Colonic mucosa (tissue), 4 donors: ENCODE data around the gene GDF9. TPM values are rescaled to one million over a fixed set of nuclear protein-coding genes. Genes with fewer than 3 reads are reported as not detected.

Experiments used
- DNase-seq: peaks from one replicate; pipeline ENCODE4 v3.0.0-alpha.2; 2020
- H3K27ac ChIP-seq: fragments of 200-600 bp; one replicate; pipeline ENCODE4 v1.8.0; 2021
- H3K27me3 ChIP-seq: fragments of 200-600 bp; one replicate; pipeline ENCODE4 v1.8.0; 2021
- H3K36me3 ChIP-seq: fragments of 200-600 bp; one replicate; pipeline ENCODE4 v1.8.0; 2021
- H3K4me1 ChIP-seq: fragments of 200-600 bp; one replicate; pipeline ENCODE4 v1.8.0; 2021; ENCODE audit warnings: mild to moderate bottlenecking
- H3K4me3 ChIP-seq: fragments of 200-600 bp; one replicate; pipeline ENCODE4 v1.8.0; 2021
- H3K9ac ChIP-seq, 2 donors: one replicate each; pipeline ENCODE4 v1.7.0; 2013; ENCODE audit warnings: control low read depth in 2 of 2, low read depth in 2 of 2, low read length in 2 of 2
- H3K9me3 ChIP-seq: fragments of 200-600 bp; one replicate; pipeline ENCODE4 v1.8.0; 2021
- intact Hi-C: fragments of 100-400 bp; cut with DNase I; formaldehyde crosslinking; loops from one replicate; pipeline ENCODE4 v1.14.1; 2022
- total RNA-seq, 2 donors: library from RNA; stranded (reverse); fragmentation: NEBNext Ultra II Directional in 1 of 2; extraction: Animal tissue kit (Norgen Biotek cat#: 25700) in 1 of 2; gene quantifications; one replicate each; pipeline ENCODE4 v1.2.1, GENCODE V29; 2021
- TF ChIP-seq, protein P1 (sequence below): fragments of 200-600 bp; IDR thresholded peaks from one replicate; pipeline ENCODE4 v1.8.0; 2022; ENCODE audit warnings: antibody characterized with exemption, mild to moderate bottlenecking
- donor health status: healthy.
- donor health status: DM: no; HTN: no; CAD: no.
- donor health status: DM: no; HTN: no; CAD: no.

Gene GDF9
- total RNA-seq, 2 donors from 2014 or later: 0.64 to 0.69 TPM

DNA sequence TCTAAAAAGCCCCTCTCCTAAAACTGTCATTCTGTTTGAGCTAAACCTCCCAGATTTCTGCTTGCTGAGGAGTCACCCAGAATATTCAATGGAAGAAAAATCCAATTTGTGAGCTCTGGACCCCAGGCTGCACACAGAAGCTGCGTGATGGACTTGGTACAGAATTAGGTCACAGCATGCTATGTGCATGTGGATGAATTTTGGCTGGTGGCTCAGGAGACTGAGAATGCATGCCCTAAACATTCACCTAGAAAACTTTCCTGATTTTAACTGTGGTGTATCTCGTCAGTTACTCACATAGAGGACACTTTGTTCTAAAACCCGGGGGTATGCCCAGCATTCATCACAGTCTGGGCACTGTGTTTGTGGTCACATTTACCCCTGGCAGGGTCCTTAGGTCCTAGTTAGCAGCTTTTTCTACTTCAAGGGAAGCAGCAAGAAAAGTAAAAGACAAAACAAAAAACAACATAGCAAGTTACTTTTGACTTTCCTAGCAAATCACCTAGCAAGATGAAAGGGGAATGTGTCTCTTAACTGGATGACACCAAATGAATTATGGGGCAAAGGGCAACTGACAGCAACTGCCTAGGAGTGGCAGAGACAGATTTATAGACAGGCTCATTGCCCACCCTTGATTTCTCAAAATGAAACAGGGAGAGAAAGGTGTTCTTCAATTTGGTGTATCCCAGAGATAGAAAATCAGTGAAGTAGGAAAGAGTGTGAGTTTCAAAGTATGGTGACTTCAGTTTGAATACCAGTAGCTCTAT, 27.6 kb downstream of the GDF9 start:
- Histone ChIP-seq H3K9me3 (no peaks in the 10 kb centered on the region), H3K9ac (peak overlapping the region in 1 of 2 donors; percentile 48), H3K36me3 (no peaks in the 10 kb centered on the region), H3K4me1 (peaks cover 22% of the 10 kb centered on the region), H3K4me3 (no peak overlapping the region), H3K27me3 (no peaks in the 10 kb centered on the region), H3K27ac (peak overlapping the region; percentile 88)
- TF ChIP-seq, protein P1, sequence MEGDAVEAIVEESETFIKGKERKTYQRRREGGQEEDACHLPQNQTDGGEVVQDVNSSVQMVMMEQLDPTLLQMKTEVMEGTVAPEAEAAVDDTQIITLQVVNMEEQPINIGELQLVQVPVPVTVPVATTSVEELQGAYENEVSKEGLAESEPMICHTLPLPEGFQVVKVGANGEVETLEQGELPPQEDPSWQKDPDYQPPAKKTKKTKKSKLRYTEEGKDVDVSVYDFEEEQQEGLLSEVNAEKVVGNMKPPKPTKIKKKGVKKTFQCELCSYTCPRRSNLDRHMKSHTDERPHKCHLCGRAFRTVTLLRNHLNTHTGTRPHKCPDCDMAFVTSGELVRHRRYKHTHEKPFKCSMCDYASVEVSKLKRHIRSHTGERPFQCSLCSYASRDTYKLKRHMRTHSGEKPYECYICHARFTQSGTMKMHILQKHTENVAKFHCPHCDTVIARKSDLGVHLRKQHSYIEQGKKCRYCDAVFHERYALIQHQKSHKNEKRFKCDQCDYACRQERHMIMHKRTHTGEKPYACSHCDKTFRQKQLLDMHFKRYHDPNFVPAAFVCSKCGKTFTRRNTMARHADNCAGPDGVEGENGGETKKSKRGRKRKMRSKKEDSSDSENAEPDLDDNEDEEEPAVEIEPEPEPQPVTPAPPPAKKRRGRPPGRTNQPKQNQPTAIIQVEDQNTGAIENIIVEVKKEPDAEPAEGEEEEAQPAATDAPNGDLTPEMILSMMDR: no peak
- intact Hi-C loops: no loop called here
- DNase-seq: peak; percentile 55

DNA sequence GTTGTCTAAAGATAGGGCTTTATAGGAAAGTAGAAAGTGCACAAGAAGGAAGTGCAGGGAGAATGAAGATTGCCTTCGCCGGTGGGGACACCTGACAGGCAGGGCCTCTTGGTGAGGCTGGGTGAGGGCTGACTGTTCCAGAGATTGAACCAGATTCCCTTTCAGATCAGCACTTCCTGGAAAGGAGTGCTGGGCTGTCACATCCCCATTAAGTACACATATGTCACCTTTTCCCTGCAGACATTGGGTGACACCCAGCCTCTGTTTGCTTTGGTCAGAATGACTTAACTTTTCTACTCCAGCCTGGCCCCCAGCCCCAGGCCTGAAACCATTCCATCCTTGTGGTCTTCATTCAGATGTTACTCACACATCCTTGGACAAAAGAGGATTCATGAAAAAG, 28.4 kb downstream of the GDF9 start:
- DNase-seq: peak; percentile 86
- no peaks in the 10 kb centered on the region for H3K36me3 ChIP-seq
- no peaks in the 10 kb centered on the region for H3K9me3 ChIP-seq
- H3K27ac ChIP-seq: peak overlapping the region; percentile 88
- peak overlapping the region in 1 of 2 donors; percentile 48 for H3K9ac ChIP-seq
- H3K4me3 ChIP-seq: no peak overlapping the region
- no peaks in the 10 kb centered on the region for H3K27me3 ChIP-seq
- TF ChIP-seq, protein P1: no peak
- peaks cover 22% of the 10 kb centered on the region for H3K4me1 ChIP-seq
- intact Hi-C loops: no loop called here

GRCh38 chr5:132836852-132837251, 29.4 kb downstream of the GDF9 start:
- DNase-seq: no peak
- H3K4me1 ChIP-seq: peaks cover 22% of the 10 kb centered on the region
- no peak overlapping the region for H3K4me3 ChIP-seq
- H3K27ac ChIP-seq: peak overlapping the region; percentile 88
- TF ChIP-seq, protein P1: no peak
- intact Hi-C loops: no loop called here
- H3K9ac ChIP-seq: peak overlapping the region in 1 of 2 donors; percentile 29
- no peaks in the 10 kb centered on the region for H3K27me3 ChIP-seq
- no peaks in the 10 kb centered on the region for H3K36me3 ChIP-seq
- H3K9me3 ChIP-seq: no peaks in the 10 kb centered on the region

GRCh38 chr5:132834057-132834456, 32.2 kb downstream of the GDF9 start:
- Histone ChIP-seq H3K9me3 (no peaks in the 10 kb centered on the region), H3K4me3 (no peak overlapping the region), H3K27ac (no peak overlapping the region), H3K4me1 (peaks cover 17% of the 10 kb centered on the region), H3K27me3 (no peaks in the 10 kb centered on the region), H3K9ac (no peak overlapping the region), H3K36me3 (no peaks in the 10 kb centered on the region)
- TF ChIP-seq, protein P1: no peak
- intact Hi-C loops: loop anchor here (5.0 kb wide), 2 partner anchors 33 to 48 kb away; partner anchors contain the start of genes GDF9 and UQCRQ
- DNase-seq: no peak

- Histone ChIP-seq H3K27me3 (no peaks in the 10 kb centered on the region), H3K4me1 (peaks cover 7% of the 10 kb centered on the region), H3K9ac (no peak overlapping the region), H3K9me3 (no peaks in the 10 kb centered on the region), H3K4me3 (no peak overlapping the region), H3K36me3 (no peaks in the 10 kb centered on the region), H3K27ac (no peak overlapping the region)
- no peak for DNase-seq
- intact Hi-C loops: loop anchor here (5.0 kb wide), 2 partner anchors 35 to 50 kb away; partner anchors contain the start of genes GDF9 and UQCRQ
- TF ChIP-seq, protein P1: no peak
Observed at GRCh38 chr5:132832612-132833011, 33.7 kb downstream of the GDF9 start.
